Stomach smooth muscle (tissue), 2 donors: ENCODE data around the gene KIF14.

Experiments used
- H3K27ac ChIP-seq: one replicate; pipeline ENCODE4 v1.7.0; 2013; ENCODE audit warnings: mild to moderate bottlenecking, low read length, inconsistent platforms
- H3K27me3 ChIP-seq, 2 donors: one replicate each; pipeline ENCODE4 v1.7.0; 2013; ENCODE audit warnings: low read length in 2 of 2; ENCODE audit not compliant: insufficient read depth in 2 of 2, control insufficient read depth in 1 of 2
- H3K36me3 ChIP-seq, 2 donors: one replicate each; pipeline ENCODE4 v1.7.0; 2013; ENCODE audit warnings: low read length in 2 of 2; ENCODE audit not compliant: control insufficient read depth in 2 of 2, insufficient read depth in 2 of 2
- H3K4me1 ChIP-seq: one replicate; pipeline ENCODE4 v1.7.0; 2013; ENCODE audit warnings: low read length; ENCODE audit not compliant: control insufficient read depth, insufficient read depth
- H3K4me3 ChIP-seq, 2 donors: one replicate each; pipeline ENCODE4 v1.7.0; 2013; ENCODE audit warnings: low read length in 2 of 2
- H3K9ac ChIP-seq, 2 donors: one replicate each; pipeline ENCODE4 v1.7.0; 2013; ENCODE audit warnings: low read length in 2 of 2, mild to moderate bottlenecking in 1 of 2
- H3K9me3 ChIP-seq, 2 donors: one replicate each; pipeline ENCODE4 v1.7.0; 2013; ENCODE audit warnings: low read length in 2 of 2; ENCODE audit not compliant: control insufficient read depth in 2 of 2
- donor health status: healthy.
- donor health status: Pancreatic carcinoma.

Gene KIF14

DNA sequence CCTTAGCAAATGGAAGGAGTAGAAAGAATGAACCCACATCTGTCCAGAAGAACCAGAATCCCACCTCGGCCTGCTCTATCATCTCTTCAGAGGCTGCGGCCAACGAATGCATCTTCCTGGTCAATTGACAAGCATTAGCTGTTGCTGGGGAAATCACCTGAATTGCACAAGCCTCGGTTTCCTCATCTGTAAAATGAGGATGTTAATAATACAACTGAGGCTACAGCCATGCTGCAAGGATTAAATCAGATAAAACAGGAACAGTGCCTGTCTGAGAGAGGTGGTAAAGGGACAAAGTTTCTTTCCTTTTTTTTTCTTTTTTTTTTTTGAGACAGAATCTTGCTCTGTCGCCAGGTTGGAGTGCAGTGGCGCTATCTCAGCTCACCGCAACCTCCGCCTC is 99.8 kb downstream of the KIF14 start:
- H3K4me3 ChIP-seq, result no peak overlapping the region
- H3K36me3 ChIP-seq, result no peaks in the 10 kb centered on the region
- H3K27ac ChIP-seq, result no peak overlapping the region
- no peaks in the 10 kb centered on the region for H3K9me3 ChIP-seq
- no peak overlapping the region for H3K9ac ChIP-seq
- H3K4me1 ChIP-seq, result no peaks in the 10 kb centered on the region
- no peaks in the 10 kb centered on the region for H3K27me3 ChIP-seq

DNA sequence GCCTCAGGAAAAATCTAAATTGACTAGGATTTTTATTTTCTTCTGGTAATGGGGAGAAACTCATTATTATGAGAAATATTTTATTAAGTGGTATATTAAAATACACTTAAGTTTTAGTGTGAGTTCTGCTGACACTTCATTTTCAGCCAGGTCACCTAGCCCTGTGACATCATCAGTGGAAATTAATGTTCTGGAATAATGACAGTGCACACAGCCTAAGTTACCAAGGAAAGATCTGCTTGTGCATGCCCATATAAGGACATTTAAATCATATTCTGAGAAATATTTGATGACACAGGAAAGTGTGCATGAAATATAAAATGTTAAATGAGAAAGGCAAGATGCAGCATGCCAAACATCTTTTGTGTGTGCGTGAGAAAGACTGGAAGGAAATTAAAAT is 102.0 kb downstream of the KIF14 start:
- H3K4me3 ChIP-seq, result no peak overlapping the region
- H3K27me3 ChIP-seq, result no peaks in the 10 kb centered on the region
- no peaks in the 10 kb centered on the region for H3K9me3 ChIP-seq
- H3K36me3 ChIP-seq, result no peaks in the 10 kb centered on the region
- no peak overlapping the region for H3K27ac ChIP-seq
- no peaks in the 10 kb centered on the region for H3K4me1 ChIP-seq
- H3K9ac ChIP-seq, result no peak overlapping the region

DNA sequence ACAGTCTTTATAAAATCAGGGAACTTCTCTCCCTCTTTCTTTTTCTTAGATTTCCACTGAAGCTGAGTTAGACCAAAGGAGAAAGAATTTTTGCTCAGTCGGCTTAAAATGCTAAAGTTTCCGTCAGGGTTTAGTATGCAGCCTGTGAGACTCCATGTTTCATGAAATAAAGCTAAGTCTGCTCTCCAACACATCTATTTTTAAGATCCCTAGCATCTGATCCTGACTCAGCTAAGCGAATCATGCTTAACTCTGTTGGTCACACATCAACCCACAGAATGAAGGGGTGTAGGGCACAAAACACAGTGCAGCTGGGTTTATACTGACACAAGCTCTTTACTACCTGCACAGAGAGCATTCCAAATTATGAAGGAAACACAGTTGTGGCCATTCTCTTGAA is 108.4 kb downstream of the KIF14 start:
- Histone ChIP-seq H3K4me1 (no peaks in the 10 kb centered on the region), H3K27ac (no peak overlapping the region), H3K27me3 (no peaks in the 10 kb centered on the region), H3K36me3 (no peaks in the 10 kb centered on the region), H3K9ac (no peak overlapping the region), H3K9me3 (no peaks in the 10 kb centered on the region), H3K4me3 (no peak overlapping the region)

DNA sequence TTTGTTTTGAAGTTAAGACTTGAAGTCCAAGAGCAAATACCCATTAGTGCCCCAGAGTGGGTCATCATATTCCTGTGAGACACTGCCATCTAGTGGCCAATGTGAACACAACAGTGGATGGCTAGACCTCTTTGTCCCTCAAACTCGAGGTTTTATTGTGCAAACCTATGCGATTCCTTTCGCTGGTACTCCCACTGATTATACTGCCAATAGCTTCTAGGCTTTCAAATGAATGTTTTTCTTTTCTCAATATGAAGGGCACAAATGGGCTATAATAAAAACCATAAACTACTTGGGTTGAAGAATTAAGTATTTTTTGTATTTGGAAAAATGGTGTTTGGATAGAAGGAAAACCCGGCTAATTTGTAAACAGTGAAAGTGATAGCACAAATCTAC is 110.3 kb downstream of the KIF14 start:
- no peaks in the 10 kb centered on the region for H3K36me3 ChIP-seq
- no peaks in the 10 kb centered on the region for H3K9me3 ChIP-seq
- H3K9ac ChIP-seq, result no peak overlapping the region
- no peak overlapping the region for H3K4me3 ChIP-seq
- no peak overlapping the region for H3K27ac ChIP-seq
- H3K4me1 ChIP-seq, result no peaks in the 10 kb centered on the region
- no peaks in the 10 kb centered on the region for H3K27me3 ChIP-seq

DNA sequence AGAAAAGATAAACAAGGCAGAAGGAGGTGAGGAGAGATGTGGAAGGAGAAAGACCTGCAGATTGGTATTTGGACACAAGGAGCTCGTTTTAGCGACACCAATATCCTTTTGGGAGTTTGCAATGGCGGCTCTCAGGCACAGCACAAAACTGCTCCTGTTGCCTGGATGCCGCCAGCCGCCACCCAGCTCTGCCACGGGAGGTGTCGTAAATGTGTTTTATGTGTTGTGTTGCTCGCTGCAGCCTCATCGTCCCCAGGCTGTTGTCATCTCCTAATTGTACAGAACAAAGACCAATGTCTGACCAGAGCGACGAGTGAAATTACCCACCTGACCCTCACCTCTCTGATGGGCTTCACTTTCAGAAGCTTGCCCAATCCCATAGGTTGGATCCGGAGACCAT is 114.1 kb downstream of the KIF14 start:
- no peaks in the 10 kb centered on the region for H3K36me3 ChIP-seq
- H3K27me3 ChIP-seq, result no peaks in the 10 kb centered on the region
- no peaks in the 10 kb centered on the region for H3K4me1 ChIP-seq
- no peak overlapping the region for H3K27ac ChIP-seq
- H3K9me3 ChIP-seq, result no peaks in the 10 kb centered on the region
- H3K9ac ChIP-seq, result no peak overlapping the region
- no peak overlapping the region for H3K4me3 ChIP-seq

DNA sequence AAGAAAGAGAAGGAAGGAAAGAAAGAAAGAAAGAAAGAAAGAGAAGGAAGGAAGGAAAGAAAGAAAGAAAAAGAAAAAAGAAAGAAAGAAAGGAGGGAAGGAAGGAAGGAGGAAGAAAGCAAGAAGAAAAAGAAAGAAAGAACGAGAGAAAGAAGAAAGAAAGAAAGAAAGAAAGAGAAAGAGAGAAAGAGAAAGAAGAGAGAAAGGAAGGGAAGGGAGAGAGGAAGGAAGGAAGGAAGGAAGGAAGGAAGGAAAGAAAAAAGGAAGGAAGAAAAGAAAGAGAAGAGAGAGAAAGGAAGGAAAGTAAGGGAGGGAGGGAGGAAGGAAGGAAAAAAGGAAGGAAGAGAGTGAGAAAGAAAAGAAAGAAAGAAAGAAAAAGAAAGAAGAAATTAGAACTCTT is 115.3 kb downstream of the KIF14 start:
- H3K4me1 ChIP-seq, result no peaks in the 10 kb centered on the region
- no peaks in the 10 kb centered on the region for H3K27me3 ChIP-seq
- H3K9me3 ChIP-seq, result no peaks in the 10 kb centered on the region
- no peak overlapping the region for H3K9ac ChIP-seq
- no peaks in the 10 kb centered on the region for H3K36me3 ChIP-seq
- H3K27ac ChIP-seq, result no peak overlapping the region
- no peak overlapping the region for H3K4me3 ChIP-seq
